ENCODE results near the gene SLC35E3.
"Not testable (repeated sequence)": the region's sequence is repeated elsewhere in the genome, so short reads cannot be mapped to it uniquely, and the experiment has no call there.

The SLC35E3 gene

GRCh38 chr12:68793975-68794652 lies 48.1 kb downstream of the SLC35E3 start:
- no peak for DNase-seq (ENCODE audit: low read depth in 1 of 2, low spot score in 1 of 2)

- DNase-seq (ENCODE audit: low read depth in 1 of 2, low spot score in 1 of 2), result no peak
Observed at GRCh38 chr12:68794653-68795251, 48.8 kb downstream of the SLC35E3 start.

- DNase-seq (ENCODE audit: low read depth in 1 of 2, low spot score in 1 of 2), result no peak
Observed at GRCh38 chr12:68796399-68796798, 50.4 kb downstream of the SLC35E3 start.

DNA sequence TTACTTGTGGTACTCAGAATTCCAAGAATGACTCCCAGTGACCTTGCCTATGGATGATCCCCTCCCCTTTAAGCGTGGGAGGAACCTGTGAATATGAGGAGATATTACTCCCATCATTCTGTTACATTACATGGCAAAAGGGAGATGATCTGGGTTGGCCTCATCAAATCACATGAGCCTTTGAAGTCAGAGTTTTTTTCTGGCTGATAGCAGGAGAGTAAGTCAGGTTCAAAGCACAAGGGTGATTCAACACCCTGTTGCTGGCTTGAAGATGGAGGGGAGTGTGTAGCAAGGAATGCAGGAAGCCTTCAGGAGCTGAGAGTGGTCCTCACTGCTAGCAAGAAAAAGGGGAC lies 52.9 kb downstream of the SLC35E3 start:
- no peak for DNase-seq (ENCODE audit: low read depth in 1 of 2, low spot score in 1 of 2)

- DNase-seq (ENCODE audit: low read depth in 1 of 2, low spot score in 1 of 2), result no peak
Observed at GRCh38 chr12:68800294-68800693, 54.3 kb downstream of the SLC35E3 start.

DNA sequence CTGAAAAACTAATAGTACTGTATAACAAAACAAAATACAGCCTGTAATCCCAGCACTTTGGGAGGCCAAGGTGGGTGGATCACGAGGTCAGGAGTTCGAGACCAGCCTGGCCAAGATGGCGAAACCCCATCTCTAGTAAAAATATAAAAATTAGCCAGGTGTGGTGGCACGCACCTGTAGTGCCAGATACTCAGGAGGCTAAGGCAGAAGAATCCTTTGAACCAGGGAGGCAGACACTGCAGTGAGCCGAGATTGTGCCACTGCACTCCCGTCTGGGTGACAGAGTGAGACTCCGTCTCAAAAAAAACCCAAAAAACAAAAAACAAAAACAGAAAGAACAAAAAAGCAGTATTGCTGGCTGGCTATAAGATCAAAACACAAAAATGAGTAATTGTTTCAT lies 55.1 kb downstream of the SLC35E3 start:
- not testable (repeated sequence) for DNase-seq (ENCODE audit: low read depth in 1 of 2, low spot score in 1 of 2)

- not testable (repeated sequence) for DNase-seq (ENCODE audit: low read depth in 1 of 2, low spot score in 1 of 2)
Observed at GRCh38 chr12:68802372-68802745, 56.4 kb downstream of the SLC35E3 start.

GRCh38 chr12:68802911-68803651 lies 57.1 kb downstream of the SLC35E3 start:
- not testable (repeated sequence) for DNase-seq (ENCODE audit: low read depth in 1 of 2, low spot score in 1 of 2)

DNA sequence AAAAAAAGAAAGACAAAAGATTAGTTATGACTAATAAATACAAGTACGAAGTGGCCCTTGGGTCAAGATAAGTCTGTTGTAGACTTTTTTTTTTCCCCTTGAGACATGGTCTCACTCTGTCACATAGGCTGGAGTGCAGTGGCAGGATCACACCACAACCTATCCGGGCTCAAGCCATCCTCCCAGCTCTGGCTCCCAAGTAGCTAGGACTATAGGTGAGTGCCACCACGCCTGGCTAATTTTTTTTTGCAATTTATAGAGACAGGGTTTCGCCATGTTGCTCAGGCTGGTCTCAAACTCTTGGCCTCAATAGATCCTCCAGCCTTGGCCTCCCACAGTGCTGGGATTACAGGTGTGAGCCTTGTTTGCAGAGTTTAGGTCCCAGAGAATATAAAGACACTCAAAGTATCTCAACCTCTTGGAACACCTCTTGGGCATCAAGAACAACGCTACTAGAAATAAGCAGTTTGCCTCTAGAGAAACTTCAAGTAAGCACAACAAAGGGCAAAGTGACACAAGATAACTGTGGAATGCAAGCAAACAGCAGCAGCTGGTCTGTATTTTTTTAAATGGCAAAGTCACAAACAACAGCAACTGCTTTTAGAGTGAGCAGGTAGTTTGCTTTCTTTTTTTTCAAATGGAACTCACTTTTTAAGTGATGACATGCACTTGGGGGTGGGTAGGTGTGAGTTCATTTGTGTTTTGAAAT lies 58.1 kb downstream of the SLC35E3 start:
- no peak for DNase-seq (ENCODE audit: low read depth in 1 of 2, low spot score in 1 of 2)

GRCh38 chr12:68804657-68805591 lies 58.9 kb downstream of the SLC35E3 start:
- no peak for DNase-seq (ENCODE audit: low read depth in 1 of 2, low spot score in 1 of 2)

DNA sequence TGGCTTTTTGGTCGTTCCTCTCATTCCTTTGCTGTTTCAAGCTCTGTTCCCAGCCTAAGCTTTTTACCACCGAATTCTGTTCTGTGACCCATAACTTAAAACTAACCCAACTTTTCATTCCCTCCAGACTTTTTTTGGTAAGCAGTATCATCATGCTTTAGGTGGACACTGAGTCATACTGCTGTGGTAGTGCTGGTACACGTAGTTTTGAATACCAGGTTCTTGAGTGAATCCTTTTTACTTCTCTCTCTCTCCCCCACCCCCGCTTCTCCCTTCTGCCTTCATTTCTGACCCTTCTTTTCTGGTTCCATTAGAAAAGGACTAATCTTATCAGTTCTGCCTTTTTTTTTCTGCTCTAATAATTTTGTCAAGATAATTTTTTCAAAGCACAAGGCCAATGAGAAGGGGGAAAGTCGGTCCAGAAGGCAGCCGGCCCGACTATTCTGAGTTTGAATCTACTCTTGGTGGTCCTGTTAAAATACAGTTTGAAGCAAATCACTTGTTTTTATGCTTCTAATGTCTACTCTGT lies 59.7 kb downstream of the SLC35E3 start:
- no peak for DNase-seq (ENCODE audit: low read depth in 1 of 2, low spot score in 1 of 2)

GRCh38 chr12:68806488-68807237 lies 60.7 kb downstream of the SLC35E3 start:
- DNase-seq (ENCODE audit: low read depth in 1 of 2, low spot score in 1 of 2), result no peak

DNA sequence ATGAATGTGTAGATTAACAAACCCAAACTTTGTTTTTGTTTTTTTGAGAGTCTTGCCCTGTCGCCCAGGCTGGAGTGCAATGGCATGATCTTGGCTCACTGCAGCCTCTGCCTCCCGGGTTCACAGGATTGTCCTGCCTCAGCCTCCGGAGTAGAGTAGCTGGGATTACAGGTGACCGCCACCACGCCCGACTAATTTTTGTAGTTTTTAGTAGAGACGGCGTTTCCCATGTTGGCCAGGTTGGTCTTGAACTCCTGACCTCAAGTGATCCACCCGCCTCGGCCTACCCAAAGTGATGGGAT lies 61.2 kb downstream of the SLC35E3 start:
- peak in 1 of 2 donors; percentile 5 for DNase-seq (ENCODE audit: low read depth in 1 of 2, low spot score in 1 of 2)

GRCh38 chr12:68807576-68808387 lies 61.8 kb downstream of the SLC35E3 start, which contains the start of gene MDM2:
TSS of gene MDM2 (plus strand) at chr12:68808177. CDS start at chr12:68808478, 301 bp downstream.
- peak; percentile 89 to 97 for DNase-seq (ENCODE audit: low read depth in 1 of 2, low spot score in 1 of 2)

DNA sequence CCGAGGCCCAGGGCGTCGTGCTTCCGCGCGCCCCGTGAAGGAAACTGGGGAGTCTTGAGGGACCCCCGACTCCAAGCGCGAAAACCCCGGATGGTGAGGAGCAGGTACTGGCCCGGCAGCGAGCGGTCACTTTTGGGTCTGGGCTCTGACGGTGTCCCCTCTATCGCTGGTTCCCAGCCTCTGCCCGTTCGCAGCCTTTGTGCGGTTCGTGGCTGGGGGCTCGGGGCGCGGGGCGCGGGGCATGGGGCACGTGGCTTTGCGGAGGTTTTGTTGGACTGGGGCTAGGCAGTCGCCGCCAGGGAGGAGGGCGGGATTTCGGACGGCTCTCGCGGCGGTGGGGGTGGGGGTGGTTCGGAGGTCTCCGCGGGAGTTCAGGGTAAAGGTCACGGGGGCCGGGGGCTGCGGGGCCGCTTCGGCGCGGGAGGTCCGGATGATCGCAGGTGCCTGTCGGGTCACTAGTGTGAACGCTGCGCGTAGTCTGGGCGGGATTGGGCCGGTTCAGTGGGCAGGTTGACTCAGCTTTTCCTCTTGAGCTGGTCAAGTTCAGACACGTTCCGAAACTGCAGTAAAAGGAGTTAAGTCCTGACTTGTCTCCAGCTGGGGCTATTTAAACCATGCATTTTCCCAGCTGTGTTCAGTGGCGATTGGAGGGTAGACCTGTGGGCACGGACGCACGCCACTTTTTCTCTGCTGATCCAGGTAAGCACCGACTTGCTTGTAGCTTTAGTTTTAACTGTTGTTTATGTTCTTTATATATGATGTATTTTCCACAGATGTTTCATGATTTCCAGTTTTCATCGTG lies 62.6 kb downstream of the SLC35E3 start:
- peak; percentile 18 to 27 for DNase-seq (ENCODE audit: low read depth in 1 of 2, low spot score in 1 of 2)

DNA sequence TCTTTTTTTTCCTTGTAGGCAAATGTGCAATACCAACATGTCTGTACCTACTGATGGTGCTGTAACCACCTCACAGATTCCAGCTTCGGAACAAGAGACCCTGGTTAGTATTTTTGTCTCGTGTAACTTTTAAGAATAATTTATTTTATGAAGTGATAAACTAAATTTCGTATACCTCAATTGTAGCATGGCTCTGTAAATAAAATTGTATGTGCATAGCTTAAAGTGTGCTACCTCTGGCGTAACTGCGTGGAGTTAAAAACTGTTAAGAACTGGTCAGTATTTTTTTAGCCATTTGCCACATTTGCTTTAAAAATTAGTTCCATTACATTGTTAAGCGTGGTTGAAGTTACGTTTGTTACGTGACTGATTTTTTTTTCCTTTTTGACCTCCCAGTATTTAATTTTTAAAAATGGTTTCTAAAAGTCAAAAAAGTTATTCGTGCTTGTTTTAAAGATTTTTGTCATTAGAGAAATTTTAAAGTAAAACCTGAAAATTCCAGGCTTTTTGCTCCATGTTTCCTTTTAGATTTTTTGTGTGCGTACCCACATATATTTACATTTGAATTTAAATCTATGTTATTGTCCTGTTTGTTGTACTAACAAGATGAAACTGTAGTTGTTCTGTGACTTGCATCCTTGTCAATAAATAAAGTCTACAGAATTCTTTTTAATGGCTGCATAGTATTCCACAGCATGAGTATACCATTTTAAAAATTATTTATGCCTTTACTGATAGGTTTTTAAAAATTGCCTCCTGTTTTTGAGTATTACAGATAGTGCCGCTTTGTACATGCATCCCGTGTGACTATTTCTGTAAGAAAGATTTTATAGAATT lies 63.4 kb downstream of the SLC35E3 start:
- no peak for DNase-seq (ENCODE audit: low read depth in 1 of 2, low spot score in 1 of 2)

GRCh38 chr12:68810027-68810389 lies 64.0 kb downstream of the SLC35E3 start:
- DNase-seq (ENCODE audit: low read depth in 1 of 2, low spot score in 1 of 2), result not testable (repeated sequence)

Data from stimulated activated CD4-positive, alpha-beta T cell treated with anti-CD3 and anti-CD28 coated beads, Interleukin-15, amount 100 ng/mL, for 1 hour (primary cell).